Kidney (tissue), 14 donors: ENCODE results near the gene IGLL1. TPM values are rescaled to one million over a fixed set of nuclear protein-coding genes. Genes with fewer than 3 reads are reported as not detected.
"Not testable (repeated sequence)": the region's sequence is repeated elsewhere in the genome, so short reads cannot be mapped to it uniquely, and the experiment has no call there.

Source experiments
- DNase-seq, 5 donors: peaks; one replicate each; pipeline ENCODE4 v3.0.0-alpha.2; 2013 to 2020
- FAIRE-seq: peaks from 2 replicates; lab custom pipeline; 2012; peaks lifted over from hg19 to GRCh38; lab: Jason Lieb, UNC
- H3K27ac ChIP-seq, 2 donors: one replicate each; pipeline ENCODE4 v1.7.0; 2013; ENCODE audit warnings: low read depth in 2 of 2, low read length in 2 of 2, inconsistent platforms in 1 of 2
- H3K27me3 ChIP-seq: one replicate; pipeline ENCODE4 v1.7.1; 2013; ENCODE audit warnings: low read length, inconsistent platforms; ENCODE audit not compliant: control insufficient read depth, insufficient read depth
- H3K36me3 ChIP-seq, 3 donors: one replicate each; pipeline versions ENCODE4 v1.7.0 to v1.7.1; 2013; ENCODE audit warnings: low read length in 3 of 3, control low read depth in 1 of 3, inconsistent platforms in 1 of 3; ENCODE audit not compliant: insufficient read depth in 3 of 3, control insufficient read depth in 2 of 3
- H3K4me1 ChIP-seq, 3 donors: one replicate each; pipeline versions ENCODE4 v1.7.0 to v1.7.1; 2013; ENCODE audit warnings: low read length in 3 of 3, inconsistent platforms in 1 of 3, low read depth in 1 of 3; ENCODE audit not compliant: control insufficient read depth in 2 of 3, insufficient read depth in 2 of 3
- H3K4me3 ChIP-seq, 3 donors: one replicate each; pipeline versions ENCODE4 v1.7.0 to v1.8.1; 2013; ENCODE audit warnings: low read length in 3 of 3, control low read depth in 1 of 3, inconsistent platforms in 1 of 3
- H3K9ac ChIP-seq, 3 donors: one replicate each; pipeline versions ENCODE4 v1.7.0 to v1.7.1; 2013; ENCODE audit warnings: low read length in 3 of 3, control low read depth in 1 of 3, inconsistent platforms in 1 of 3
- H3K9me3 ChIP-seq, 3 donors: one replicate each; pipeline versions ENCODE4 v1.7.0 to v1.7.1; 2013; ENCODE audit warnings: low read length in 3 of 3, control low read depth in 1 of 3, inconsistent platforms in 1 of 3; ENCODE audit not compliant: control insufficient read depth in 2 of 3, insufficient read depth in 1 of 3
- intact Hi-C: fragments of 100-400 bp; cut with DNase I; formaldehyde crosslinking; loops from one replicate; pipeline ENCODE4 v1.11.1; 2022
- polyA plus RNA-seq: library from polyadenylated mRNA; stranded (reverse); fragments of 350-450 nt; fragmentation: Illumina TruSeq; extraction: RNeasy Lipid Tissue Mini Kit (QIAGEN cat#74804); gene quantifications from one replicate; pipeline ENCODE4 v1.2.3, GENCODE V29; 2014; ENCODE audit warnings: low read depth, low replicate concordance; ENCODE audit not compliant: insufficient read depth
- total RNA-seq: library from RNA; stranded (reverse); fragmentation: NEBNext Ultra II Directional; extraction: Animal tissue kit (Norgen Biotek cat#: 25700); gene quantifications from one replicate; pipeline ENCODE4 v1.2.1, GENCODE V29; 2021
- TF ChIP-seq, protein P1 (sequence below): IDR thresholded peaks from 3 replicates; pipeline ENCODE4 v1.5.1; 2012; ENCODE audit warnings: mild to moderate bottlenecking, moderate library complexity, borderline replicate concordance; ENCODE audit not compliant: insufficient read depth; ENCODE audit errors: extremely low read depth
- donor health status: control.
- donor health status: control.
- donor health status: control.
- donor health status: control.
- donor health status: control.
- donor health status: DM: yes; HTN: yes; CAD: no.
- donor health status: Normal renal cell carcinoma (clear cell type).

The IGLL1 gene
- total and polyA plus RNA-seq, 2 donors from 2014 or later: not detected

DNA sequence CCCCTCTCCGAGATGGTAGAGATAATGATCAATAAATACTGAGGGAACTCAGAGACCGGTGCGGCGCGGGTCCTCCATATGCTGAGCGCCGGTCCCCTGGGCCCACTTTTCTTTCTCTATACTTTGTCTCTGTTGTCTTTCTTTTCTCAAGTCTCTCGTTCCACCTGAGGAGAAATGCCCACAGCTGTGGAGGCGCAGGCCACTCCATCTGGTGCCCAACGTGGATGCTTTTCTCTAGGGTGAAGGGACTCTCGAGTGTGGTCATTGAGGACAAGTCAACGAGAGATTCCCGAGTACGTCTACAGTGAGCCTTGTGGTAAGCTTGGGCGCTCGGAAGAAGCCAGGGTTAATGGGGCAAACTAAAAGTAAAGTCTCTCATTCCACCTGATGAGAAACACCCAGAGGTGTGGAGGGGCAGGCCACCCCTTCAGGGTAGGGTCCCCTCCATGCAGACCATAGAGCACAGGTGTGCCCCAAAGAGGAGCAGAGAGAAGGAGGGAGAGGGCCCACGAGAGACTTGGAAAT lies 43.2 kb downstream of the IGLL1 start:
- no peak overlapping the region for H3K27ac ChIP-seq
- H3K27me3 ChIP-seq: no peaks in the 10 kb centered on the region
- intact Hi-C loops: no loop called here
- H3K4me1 ChIP-seq: peaks cover 8 to 17% (median 15%) of the 10 kb centered on the region in 3 donors
- FAIRE-seq: no peak
- no peaks in the 10 kb centered on the region for H3K36me3 ChIP-seq
- TF ChIP-seq, protein P1, sequence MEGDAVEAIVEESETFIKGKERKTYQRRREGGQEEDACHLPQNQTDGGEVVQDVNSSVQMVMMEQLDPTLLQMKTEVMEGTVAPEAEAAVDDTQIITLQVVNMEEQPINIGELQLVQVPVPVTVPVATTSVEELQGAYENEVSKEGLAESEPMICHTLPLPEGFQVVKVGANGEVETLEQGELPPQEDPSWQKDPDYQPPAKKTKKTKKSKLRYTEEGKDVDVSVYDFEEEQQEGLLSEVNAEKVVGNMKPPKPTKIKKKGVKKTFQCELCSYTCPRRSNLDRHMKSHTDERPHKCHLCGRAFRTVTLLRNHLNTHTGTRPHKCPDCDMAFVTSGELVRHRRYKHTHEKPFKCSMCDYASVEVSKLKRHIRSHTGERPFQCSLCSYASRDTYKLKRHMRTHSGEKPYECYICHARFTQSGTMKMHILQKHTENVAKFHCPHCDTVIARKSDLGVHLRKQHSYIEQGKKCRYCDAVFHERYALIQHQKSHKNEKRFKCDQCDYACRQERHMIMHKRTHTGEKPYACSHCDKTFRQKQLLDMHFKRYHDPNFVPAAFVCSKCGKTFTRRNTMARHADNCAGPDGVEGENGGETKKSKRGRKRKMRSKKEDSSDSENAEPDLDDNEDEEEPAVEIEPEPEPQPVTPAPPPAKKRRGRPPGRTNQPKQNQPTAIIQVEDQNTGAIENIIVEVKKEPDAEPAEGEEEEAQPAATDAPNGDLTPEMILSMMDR: no peak
- no peaks in the 10 kb centered on the region for H3K9me3 ChIP-seq
- H3K9ac ChIP-seq: no peak overlapping the region
- no peak overlapping the region for H3K4me3 ChIP-seq
- no peak for DNase-seq

DNA sequence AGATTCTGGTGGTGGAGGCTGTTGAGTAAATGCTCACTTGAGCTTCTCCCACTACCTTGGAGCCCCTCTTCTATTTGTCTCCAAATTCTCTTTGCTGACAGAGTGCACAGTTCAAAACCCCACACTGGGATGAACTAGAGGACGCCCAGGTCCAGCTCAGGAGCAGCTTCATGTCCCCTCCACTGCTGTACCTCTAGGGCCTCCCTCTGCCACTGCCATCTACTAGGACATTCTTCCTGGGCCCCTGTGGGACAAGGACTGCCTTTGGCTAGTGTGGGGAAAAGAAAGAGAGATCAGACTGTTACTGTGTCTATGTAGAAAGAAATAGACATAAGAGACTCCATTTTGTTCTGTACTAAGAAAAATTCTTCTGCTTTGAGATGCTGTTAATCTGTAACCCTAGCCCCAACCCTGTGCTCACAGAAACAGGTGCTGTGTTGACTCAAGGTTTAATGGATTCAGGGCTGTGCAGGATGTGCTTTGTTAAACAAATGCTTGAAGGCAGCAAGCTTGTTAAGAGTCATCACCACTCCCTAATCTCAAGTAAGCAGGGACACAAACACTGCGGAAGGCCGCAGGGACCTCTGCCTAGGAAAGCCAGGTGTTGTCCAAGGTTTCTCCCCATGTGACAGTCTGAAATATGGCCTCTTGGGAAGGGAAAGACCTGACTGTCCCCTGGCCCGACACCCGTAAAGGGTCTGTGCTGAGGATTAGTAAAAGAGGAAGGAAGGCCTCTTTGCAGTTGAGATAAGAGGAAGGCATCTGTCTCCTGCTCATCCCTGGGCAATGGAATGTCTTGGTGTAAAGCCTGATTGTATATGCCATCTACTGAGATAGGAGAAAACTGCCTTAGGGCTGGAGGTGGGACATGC lies 44.1 kb downstream of the IGLL1 start:
- FAIRE-seq, H3K27ac ChIP-seq, intact Hi-C loops, H3K9me3 ChIP-seq, H3K27me3 ChIP-seq, H3K36me3 ChIP-seq, H3K9ac ChIP-seq, H3K4me3 ChIP-seq: not testable (repeated sequence)
- peaks cover 8 to 17% (median 15%) of the 10 kb centered on the region in 3 donors for H3K4me1 ChIP-seq
- DNase-seq: peak in 2 of 5 donors; percentile 43 to 57

DNA sequence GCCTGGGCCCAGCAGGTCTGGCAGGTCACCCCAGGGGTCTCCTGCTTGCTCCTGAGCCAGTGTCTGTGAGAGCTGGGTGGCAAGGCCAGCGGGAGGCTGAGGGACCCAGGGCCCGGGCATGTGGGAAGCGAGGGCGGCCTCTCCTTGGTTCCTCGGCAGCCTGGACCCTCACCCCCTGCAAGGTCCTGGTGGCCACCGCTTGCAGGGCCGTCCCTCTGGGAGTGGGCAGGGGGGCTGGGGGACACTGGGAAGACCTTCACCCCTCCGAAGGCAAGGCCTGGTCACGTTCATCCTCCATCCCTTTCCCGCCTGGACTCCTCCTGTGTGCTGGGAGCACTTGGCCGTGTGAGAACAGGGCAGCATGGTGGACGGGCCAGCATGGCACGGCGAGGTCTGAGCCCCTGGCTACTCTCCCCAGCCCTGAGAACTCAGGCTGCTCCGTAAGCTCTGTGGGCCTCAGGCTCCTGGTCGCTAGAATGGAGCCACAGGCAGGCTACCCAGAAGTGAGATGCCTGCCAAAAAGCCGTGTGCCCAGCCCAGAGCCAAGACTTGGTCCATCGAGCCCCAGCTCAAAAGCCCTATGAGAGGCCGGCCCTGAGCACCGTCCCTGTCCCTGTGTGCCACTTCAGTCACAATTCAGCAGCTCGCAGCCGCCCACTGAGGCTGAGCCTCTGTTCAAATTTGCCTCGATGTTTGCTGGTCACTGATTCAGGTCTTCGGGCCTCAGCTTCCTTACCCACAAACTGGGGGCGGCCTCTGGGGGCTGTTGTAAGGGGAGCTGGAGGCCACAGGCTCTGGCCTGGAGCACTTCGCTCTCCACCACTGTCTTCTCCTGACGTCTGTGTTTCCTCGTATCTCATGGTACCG lies 45.0 kb downstream of the IGLL1 start:
- no peak for FAIRE-seq
- TF ChIP-seq, protein P1: no peak
- Histone ChIP-seq H3K9me3 (no peaks in the 10 kb centered on the region), H3K4me1 (peaks cover 8 to 17% (median 15%) of the 10 kb centered on the region in 3 donors), H3K9ac (no peak overlapping the region), H3K27ac (no peak overlapping the region), H3K27me3 (no peaks in the 10 kb centered on the region), H3K36me3 (no peaks in the 10 kb centered on the region), H3K4me3 (no peak overlapping the region)
- intact Hi-C loops: no loop called here
- peak in 2 of 5 donors; percentile 55 to 72 for DNase-seq
